ENCODE measurements around the gene DUSP22.
A peak's percentile ranks its signal among the peaks of the same experiment; 100 is the strongest.

Gene DUSP22

DNA sequence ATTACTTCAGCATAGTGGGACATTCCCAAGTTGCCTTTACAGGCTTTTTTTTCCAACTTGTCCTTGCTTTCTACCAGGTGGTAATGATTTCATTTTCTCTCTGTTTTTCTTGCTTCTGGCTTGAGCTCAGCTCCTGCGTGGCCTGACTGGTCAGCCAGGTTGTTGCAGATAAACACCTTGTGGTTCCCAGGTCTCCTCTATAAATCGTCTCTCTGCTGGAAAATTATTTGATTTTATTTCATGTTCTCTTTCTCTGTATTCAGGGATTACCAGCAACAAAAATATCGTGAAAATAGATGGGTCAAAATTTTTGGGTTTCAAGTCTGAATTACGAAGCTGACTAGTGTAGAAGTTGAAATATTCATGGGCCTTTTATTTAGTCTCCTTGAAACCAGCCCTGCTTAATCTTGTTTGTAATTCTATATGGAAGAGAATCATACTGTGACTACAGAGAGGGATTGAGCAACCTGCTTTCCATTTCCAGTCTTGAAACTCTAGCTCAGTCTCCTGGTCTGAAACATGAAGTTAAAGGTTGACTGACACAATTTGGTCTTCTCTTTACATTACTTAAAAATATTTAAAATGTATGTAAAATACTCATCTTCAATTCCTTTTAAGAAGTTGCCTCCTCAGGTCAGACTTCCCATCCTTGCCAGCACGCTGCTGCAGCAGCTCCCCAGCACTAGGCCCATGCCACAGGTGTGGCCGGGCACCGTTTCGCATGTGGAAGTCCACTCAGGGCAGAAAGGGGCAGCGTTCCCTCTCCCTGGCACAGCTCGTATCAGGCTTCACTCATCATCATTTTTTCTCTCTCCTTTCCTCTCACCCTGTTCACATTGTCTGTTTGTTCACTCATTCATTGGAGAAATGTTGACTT is 7.1 kb downstream of the DUSP22 start:
- no peak for DNase-seq (ENCODE audit: insufficient read length)
- FAIRE-seq = no peak
- no peak for TF ChIP-seq TAF1 (IDR thresholded peaks at IDR 0.05; ENCODE audit: borderline replicate concordance, low read depth, low read length)
- no peak for TF ChIP-seq POLR2AphosphoS5 (IDR thresholded peaks at IDR 0.05; ENCODE audit: low read depth, low read length)
- no peak for TF ChIP-seq POLR2A (IDR thresholded peaks at IDR 0.05; ENCODE audit: low read depth, low read length)

GRCh38 chr6:300026-300425 is 7.7 kb downstream of the DUSP22 start:
- no peak for FAIRE-seq
- TF ChIP-seq TAF1 (IDR thresholded peaks at IDR 0.05; ENCODE audit: borderline replicate concordance, low read depth, low read length) (no peak), POLR2A (IDR thresholded peaks at IDR 0.05; ENCODE audit: low read depth, low read length) (no peak), POLR2AphosphoS5 (IDR thresholded peaks at IDR 0.05; ENCODE audit: low read depth, low read length) (no peak)
- DNase-seq (ENCODE audit: insufficient read length) = no peak

DNA sequence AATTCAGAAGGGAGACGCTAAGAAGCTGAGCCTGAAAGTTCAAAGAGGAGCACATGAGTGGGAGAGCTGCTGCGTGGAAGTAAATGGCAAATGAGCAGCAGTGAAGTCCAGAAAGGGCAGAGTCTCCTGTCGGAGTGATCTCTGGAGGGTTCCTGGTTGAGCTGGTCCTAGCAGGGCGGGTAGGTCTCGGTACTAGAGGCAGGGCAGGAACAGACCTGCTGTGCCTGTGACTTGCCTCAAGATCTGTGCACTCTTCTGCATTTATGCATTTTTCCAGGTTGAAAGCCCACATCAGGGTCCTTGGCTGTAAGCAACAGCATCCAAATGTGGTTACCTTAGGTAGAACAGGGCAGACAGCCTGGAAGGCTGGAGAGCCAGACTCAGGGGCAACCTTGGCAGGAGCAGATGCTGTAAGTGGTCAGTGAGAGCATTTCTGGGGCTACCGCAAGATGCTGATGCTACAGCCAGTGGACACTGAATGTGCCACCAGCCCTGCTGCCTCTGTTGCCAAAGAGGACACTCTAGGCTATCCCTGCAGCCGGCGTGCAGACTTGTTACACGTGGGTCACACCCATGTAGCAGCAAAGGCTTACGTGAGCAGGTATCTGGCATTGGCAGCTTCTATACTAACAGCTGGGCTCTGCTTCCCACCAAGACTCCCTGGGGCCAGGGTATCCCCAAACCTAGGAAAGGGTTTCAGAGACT is 8.4 kb downstream of the DUSP22 start:
- DNase-seq (ENCODE audit: insufficient read length) = no peak
- no peak for TF ChIP-seq TAF1 (IDR thresholded peaks at IDR 0.05; ENCODE audit: borderline replicate concordance, low read depth, low read length)
- no peak for TF ChIP-seq POLR2A (IDR thresholded peaks at IDR 0.05; ENCODE audit: low read depth, low read length)
- TF ChIP-seq POLR2AphosphoS5 (IDR thresholded peaks at IDR 0.05; ENCODE audit: low read depth, low read length) = no peak
- no peak for FAIRE-seq

- no peak for FAIRE-seq
- TF ChIP-seq POLR2A (IDR thresholded peaks at IDR 0.05; ENCODE audit: low read depth, low read length) (no peak), POLR2AphosphoS5 (IDR thresholded peaks at IDR 0.05; ENCODE audit: low read depth, low read length) (no peak), TAF1 (IDR thresholded peaks at IDR 0.05; ENCODE audit: borderline replicate concordance, low read depth, low read length) (no peak)
- DNase-seq (ENCODE audit: insufficient read length) = no peak
Measured at GRCh38 chr6:301526-301925, 9.2 kb downstream of the DUSP22 start.

GRCh38 chr6:301929-302705 is 9.8 kb downstream of the DUSP22 start:
- DNase-seq (ENCODE audit: insufficient read length) (no peak), FAIRE-seq (no peak)
- TF ChIP-seq POLR2A (IDR thresholded peaks at IDR 0.05; ENCODE audit: low read depth, low read length) (no peak), POLR2AphosphoS5 (IDR thresholded peaks at IDR 0.05; ENCODE audit: low read depth, low read length) (no peak), TAF1 (IDR thresholded peaks at IDR 0.05; ENCODE audit: borderline replicate concordance, low read depth, low read length) (no peak)

DNA sequence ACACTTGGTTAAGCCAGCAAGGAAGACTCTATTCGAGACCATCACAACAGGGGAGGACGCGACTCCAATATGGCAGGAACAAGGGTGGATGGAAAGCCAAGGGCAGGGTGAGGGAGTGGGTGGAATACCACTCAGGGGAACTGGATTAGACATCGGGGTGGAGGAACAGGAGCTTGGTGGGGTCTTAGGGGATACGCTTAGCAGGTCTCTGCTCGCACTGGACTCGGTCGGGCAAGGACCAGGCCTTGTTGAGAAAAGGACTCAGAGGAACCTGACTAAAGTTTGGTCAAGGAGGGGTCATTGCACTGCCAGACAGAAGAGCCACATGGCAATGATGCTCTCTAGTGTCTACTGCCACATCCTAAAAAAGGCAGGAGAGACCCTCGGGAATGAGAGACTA is 10.5 kb downstream of the DUSP22 start:
- TF ChIP-seq TAF1 (IDR thresholded peaks at IDR 0.05; ENCODE audit: borderline replicate concordance, low read depth, low read length) (no peak), POLR2A (IDR thresholded peaks at IDR 0.05; ENCODE audit: low read depth, low read length) (no peak), POLR2AphosphoS5 (IDR thresholded peaks at IDR 0.05; ENCODE audit: low read depth, low read length) (no peak)
- no peak for DNase-seq (ENCODE audit: insufficient read length)
- no peak for FAIRE-seq

GRCh38 chr6:303263-303662 is 11.0 kb downstream of the DUSP22 start:
- FAIRE-seq = no peak
- no peak for DNase-seq (ENCODE audit: insufficient read length)
- TF ChIP-seq POLR2A (IDR thresholded peaks at IDR 0.05; ENCODE audit: low read depth, low read length) (no peak), TAF1 (IDR thresholded peaks at IDR 0.05; ENCODE audit: borderline replicate concordance, low read depth, low read length) (no peak), POLR2AphosphoS5 (IDR thresholded peaks at IDR 0.05; ENCODE audit: low read depth, low read length) (no peak)

GRCh38 chr6:303948-304558 is 11.8 kb downstream of the DUSP22 start:
- DNase-seq (ENCODE audit: insufficient read length) (no peak), FAIRE-seq (peak; percentile 27)
- no peak for TF ChIP-seq POLR2A (IDR thresholded peaks at IDR 0.05; ENCODE audit: low read depth, low read length)

- no peak for DNase-seq (ENCODE audit: insufficient read length)
- TF ChIP-seq POLR2AphosphoS5 (IDR thresholded peaks at IDR 0.05; ENCODE audit: low read depth, low read length) (no peak), TAF1 (IDR thresholded peaks at IDR 0.05; ENCODE audit: borderline replicate concordance, low read depth, low read length) (no peak), POLR2A (IDR thresholded peaks at IDR 0.05; ENCODE audit: low read depth, low read length) (no peak)
- no peak for FAIRE-seq
Measured at GRCh38 chr6:304833-305370, 12.6 kb downstream of the DUSP22 start.

- FAIRE-seq (peak; percentile 98), DNase-seq (ENCODE audit: insufficient read length) (peak; percentile 75)
- TF ChIP-seq POLR2AphosphoS5 (IDR thresholded peaks at IDR 0.05; ENCODE audit: low read depth, low read length) (peak; percentile 52), POLR2A (IDR thresholded peaks at IDR 0.05; ENCODE audit: low read depth, low read length) (no peak), TAF1 (IDR thresholded peaks at IDR 0.05; ENCODE audit: borderline replicate concordance, low read depth, low read length) (0 out of 2 replicates have a peak, but pooled peaks have one; percentile 23)
Measured at GRCh38 chr6:305371-306206, 13.3 kb downstream of the DUSP22 start.
